ENCODE results near the gene RAB3GAP2. TPM values are rescaled to one million over a fixed set of nuclear protein-coding genes. Genes with fewer than 3 reads are reported as not detected.
A peak's percentile ranks its signal among the peaks of the same experiment; 100 is the strongest.
"Not testable (repeated sequence)": the region's sequence is repeated elsewhere in the genome, so short reads cannot be mapped to it uniquely, and the experiment has no call there.

Gene RAB3GAP2
- total RNA-seq, 1 donor from 2014 or later: 38.6 TPM

DNA sequence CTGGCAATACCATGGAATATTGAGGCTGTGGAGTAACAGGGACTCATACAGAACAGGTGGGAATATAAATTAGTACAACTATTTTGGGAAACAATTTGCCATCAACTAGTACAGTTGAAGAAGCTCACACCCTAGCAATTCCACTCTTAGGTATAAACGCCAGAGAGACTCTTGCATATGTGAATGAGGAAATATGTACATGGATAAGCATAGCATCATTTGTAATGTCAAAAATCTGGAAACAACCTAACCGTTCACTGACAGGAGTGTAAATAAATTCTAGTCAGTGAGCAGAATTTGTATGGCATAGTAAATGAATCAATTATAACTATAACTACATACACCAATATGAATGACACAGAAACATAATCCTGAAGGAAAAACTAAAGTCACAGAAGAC, 83.7 kb downstream of the RAB3GAP2 start:
- DNase-seq: no peak

DNA sequence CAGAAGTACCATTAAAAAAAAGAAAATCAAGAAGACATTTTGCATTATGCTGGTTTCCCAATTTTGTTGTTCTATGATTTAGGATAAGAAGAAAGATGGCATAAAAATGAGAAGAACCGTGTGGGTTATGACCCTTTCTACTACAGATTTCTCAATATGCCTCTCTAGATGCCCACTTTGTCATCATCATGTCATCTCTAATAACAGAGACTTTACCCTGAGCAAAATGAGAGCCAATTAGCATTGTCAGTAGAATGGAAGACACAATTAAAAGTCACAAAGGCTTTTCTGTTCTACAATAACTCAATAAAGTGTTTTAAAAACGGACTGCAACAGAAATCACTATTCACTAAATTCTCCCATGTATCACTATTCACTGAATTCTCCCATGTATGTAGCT, 85.5 kb downstream of the RAB3GAP2 start:
- DNase-seq: no peak

DNA sequence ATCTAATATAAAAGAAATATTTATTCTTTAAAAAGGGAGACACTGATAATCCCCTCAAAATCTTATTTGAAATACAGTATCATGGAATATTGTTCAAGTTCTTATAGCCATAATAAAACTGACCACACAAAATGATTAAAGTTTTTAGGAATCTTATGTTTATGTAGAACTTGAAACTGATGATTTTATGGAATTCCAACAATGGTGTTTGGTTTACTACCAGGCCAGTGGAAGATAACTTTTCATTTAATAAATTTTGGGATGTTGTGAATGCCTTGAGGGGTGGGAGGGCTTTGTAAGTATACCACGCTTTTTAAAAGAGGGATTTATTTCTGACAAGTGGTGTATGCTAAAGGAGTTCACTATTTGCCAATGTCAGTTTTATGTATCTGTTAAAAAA, 87.7 kb downstream of the RAB3GAP2 start:
- DNase-seq: no peak

DNA sequence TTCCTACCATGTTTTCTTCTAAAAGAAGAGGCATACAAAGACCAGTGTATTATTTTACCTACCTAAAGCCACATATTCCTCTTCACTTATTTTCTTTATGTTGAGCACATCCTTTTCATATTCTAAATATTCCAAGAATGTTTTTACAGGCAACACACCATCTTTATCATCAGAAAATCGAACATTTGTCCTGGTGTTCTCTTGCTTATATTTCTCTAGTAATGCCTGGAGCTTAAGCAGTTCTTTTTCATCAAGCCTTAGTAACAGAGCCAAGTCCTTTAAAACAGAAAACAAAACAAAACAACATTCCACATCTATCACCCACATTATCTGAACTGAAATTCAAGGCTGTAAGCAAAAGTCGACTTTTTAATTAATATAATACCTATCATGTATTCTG, 89.6 kb downstream of the RAB3GAP2 start:
- DNase-seq: no peak

DNA sequence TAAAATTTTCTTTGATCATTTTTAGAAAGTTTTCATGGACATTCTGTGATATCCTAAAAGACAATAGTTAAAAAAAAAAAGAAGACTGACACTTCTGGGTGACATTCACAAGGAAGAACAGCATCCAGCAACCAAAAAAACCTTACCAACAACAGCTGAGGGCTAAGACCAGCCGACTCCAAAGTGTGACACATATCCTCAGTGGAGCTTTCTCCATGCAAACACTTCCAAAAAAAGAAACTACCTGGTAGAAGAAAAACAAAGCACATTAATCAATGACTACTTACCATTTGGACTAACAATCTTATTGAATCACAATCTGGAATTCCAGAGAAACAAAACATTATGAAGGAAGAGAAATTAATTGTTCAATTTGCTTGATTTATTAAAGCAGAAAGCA, 90.1 kb downstream of the RAB3GAP2 start:
- peak; percentile 65 for DNase-seq

DNA sequence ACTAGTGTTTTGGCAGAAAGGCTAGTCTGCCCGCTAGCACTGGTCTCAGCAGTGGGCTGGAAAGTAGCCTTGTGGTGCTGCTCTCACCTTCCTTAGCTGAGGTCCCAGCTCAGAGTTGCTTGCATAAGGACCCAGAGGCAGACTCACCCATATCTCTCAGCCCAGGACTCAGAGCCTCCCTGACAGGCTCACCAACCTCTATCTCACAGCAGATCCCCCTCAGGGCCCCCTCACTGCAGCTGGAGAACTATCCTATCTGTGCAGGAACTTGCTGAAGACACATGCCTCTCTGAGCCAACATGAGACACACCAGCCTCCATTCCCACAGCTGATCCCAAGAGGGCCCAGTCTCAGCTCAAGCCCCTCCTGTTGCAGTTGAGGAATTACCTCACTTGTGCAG, 95.7 kb downstream of the RAB3GAP2 start:
- DNase-seq: no peak

DNA sequence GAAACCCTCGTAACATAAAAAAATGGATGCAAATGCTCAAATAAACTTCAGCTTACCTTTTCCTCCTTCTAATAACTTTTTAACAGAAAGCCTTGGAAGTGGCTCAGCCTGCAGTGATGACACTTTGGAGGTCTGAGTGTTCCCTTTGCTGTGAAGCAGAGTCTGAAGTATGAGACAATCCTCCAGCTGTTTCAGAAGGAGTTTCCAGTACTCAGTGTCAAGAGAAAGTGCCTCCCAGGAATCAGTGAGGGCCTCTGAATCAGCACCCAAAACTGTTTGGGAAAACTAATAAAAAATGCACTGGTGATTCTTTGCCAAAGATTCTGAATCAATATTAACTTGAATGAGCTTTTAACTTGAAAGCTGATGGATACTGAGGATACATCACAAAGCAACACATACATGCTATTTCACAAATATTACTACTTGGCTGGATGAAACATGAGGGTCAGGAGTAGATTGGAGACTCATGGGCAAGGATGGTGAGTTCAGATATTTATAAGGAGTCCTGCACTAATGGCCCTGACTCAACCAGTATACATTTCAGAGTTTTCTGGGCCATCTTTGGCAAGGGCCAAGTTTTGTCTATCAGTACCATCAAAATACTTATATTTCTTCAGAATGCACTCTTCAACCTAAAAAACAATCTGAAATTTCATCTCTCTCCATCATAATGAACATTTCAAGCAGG, 101.3 kb downstream of the RAB3GAP2 start:
- no peak for DNase-seq

DNA sequence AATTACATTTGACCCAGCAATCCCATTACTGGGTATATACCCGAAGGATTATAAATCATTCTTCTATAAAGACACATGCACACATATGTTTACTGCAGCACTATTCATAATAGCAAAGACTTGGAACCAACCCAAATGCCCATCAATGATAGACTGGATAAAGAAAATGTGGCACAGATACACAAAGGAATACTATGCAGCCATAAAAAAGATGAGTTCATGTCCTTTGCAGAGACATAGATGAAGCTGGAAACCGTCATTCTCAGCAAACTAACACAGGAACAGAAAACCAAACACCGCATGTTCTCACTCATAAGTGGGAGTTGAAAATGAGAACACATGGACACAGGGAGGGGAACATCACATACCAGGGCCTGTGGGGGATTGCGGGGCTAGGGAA, 102.4 kb downstream of the RAB3GAP2 start:
- not testable (repeated sequence) for DNase-seq

DNA sequence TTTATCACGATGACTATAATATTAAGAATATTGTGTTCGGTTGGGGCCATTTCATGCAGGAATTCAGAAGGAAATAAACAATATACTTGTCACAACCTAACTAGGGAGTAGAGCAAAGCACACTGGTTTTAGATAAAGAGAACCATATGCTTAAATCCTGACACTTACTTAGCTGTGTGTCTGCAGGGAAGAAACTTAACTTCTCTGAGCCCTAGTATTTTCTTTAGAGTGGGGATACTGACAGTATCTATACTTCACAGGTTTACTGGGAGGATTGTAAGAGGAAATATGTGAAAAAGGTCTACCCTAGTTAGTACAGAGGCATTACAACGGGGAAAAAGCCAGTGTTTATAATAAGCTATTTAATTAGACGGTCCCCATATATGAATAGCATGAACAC, 105.4 kb downstream of the RAB3GAP2 start:
- no peak for DNase-seq

DNA sequence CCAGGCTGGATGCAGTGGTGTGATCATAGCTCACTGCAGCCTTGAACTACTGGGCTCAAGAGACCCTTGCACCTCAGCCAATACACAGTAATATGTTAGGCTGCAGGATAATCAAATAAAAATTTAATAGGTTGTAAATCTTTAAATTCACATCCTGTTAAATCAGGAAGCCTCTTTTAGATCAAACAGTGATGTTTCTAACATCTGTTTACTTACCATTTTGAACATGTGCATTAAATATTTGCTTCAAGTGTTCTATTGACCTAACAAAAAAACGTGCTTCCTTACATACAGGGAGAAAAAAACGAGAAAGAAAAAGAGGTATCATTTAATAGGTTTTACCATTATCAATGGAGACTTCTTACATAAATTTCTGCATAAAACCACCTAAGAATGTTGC, 107.7 kb downstream of the RAB3GAP2 start:
- no peak for DNase-seq

DNA sequence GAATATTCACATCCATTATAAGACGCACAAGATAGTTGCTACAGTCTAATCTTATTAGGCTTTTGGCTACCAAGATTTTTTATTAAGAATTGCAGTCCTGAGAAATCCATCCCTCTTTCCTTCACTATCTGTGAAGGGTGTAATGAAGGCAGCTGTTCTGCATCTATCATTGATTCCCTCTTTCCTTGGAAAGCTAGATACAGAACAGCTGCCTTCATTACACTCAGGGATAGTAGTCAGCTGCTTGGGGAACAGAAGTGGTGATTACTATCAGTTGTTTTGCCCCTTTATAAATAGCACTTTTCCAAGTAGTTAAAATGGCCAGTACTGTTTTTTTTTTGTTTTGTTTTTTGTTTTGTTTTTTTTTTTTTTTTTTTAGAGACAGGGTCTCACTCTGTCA, 108.1 kb downstream of the RAB3GAP2 start:
- no peak for DNase-seq

DNA sequence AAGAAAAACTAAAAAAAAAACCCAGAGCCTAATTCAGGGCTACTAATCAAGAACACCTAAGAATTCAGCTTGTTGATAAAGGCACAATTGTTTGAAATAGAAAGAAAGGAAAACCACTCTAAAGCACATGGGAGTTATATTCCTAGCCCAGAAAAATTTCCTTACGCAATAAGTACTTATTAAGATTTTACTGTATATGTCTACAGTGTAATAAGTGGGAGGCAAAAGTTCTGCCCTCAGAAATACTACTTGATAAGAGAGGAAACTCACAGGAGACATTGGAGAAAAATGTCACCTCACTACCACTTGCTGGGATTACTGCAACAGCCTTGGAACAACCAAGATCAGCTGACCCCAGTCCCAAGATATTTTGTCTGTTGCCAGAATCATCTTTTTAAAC, 112.2 kb downstream of the RAB3GAP2 start:
- DNase-seq: no peak

DNA sequence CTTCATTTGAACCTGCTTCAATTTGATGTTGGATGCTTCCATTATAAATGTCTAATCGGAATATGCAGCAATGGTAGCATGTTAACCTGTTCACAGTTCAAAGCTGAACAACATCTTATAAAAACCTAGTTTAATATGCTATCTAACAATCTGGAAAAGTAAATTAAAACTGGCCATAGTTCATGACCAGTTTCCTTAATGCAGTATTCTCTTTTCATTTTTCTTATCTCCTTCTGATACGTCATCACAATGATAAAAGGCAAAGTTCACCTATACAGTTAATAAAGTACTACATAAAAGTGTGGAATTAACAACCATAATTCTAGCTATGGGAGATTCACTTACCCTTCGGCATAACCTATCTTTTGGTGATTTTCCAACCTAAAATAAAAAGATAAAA, 113.2 kb downstream of the RAB3GAP2 start:
- no peak for DNase-seq

DNA sequence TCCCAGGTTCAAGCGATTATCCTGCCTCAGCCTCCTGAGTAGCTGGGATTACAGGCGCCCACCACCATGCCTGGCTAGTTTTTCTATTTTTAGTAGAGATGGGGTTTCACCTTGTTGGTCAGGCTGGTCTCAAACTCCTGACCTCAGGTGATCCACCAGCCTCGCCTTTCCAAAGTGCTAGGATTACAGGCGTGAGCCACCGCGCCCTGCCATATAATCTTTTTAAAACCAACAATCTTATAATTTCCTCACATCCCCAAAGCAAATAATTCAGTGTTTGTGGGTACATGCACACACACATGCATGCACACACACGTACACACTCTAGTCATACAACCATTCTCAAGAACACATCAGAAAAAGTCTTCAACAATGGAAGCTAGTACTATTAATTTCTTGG, 113.7 kb downstream of the RAB3GAP2 start:
- not testable (repeated sequence) for DNase-seq

DNA sequence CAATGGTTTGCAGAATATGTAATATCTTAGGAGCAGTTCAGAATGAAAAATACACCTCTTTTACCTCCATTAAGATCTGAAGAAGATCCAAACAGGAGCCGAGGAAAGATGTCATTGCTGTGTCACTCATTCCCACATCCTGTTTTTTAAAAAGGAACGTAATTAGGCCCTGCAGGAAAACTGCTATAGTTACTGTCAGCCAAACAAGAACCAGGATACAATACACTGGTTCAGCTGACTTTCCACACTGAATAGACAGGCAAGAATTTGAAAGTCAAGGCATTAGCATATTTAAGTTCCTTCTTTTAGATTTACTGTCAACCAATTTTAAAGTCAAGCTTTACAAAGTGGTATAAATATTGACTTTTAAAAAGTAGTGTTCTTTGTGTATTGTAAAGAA, 114.5 kb downstream of the RAB3GAP2 start:
- peak; percentile 79 for DNase-seq

DNA sequence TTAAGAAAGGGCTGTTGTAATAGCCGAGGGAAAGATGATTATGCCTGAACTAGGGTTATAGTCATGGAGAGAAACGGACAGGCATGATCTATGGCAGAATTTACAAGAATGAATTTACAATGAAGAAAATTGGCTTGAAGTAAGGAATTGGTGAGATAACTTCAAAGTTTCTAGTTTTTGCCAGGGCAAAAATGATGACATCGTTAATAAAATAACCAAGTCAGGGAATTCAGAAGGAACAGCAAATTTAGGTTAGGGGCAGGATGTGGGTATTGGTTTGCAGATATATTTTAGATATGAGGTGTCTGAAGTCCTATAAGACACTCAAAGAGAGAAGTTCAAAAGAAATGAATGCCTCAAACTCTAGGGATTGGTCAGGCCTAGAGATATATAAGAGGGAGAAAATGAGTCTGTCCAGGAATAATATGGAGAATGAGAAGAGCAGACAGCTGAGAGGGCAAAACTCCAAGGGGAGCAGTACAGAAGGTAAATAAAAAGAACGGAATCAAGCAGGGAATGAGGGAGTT, 115.6 kb downstream of the RAB3GAP2 start:
- DNase-seq: no peak

DNA sequence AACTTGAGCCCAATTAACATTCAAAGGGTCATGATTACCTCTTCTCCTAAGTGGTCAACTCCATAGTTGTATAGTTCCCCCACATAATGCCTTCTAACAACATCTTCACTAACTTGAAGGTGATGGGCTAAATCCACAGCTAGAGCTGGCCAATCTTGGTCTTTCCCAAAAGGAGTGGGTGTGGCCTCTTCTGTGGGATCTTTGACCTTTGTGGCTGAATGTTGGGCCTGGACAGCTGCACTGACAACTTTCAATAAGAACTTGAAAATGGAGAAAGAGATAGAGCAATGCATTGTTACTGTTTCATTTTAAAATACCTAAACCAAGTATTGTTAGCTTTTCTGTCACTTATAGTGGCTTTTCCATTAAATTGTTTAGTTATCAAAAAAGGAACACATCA, 119.1 kb downstream of the RAB3GAP2 start:
- DNase-seq: no peak

DNA sequence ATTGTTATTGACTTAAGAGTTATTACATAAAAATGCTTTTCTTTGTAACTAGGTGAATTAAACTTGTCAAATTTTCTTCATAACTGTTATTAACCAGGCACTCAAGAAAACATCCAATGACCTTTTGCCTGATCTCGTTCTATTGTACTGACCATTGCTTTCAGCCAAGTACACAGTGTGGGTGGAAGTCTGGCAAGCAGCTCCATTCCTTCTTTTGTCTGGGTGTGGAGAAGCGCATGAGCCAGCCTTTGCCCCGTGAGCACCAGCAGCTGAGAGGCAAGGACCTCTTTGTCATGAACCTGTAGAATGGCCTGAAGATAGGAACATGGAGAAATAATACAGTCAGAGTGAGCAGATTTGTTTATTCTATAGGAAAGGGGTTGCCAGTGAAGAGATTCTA, 120.8 kb downstream of the RAB3GAP2 start:
- peak; percentile 75 for DNase-seq

DNA sequence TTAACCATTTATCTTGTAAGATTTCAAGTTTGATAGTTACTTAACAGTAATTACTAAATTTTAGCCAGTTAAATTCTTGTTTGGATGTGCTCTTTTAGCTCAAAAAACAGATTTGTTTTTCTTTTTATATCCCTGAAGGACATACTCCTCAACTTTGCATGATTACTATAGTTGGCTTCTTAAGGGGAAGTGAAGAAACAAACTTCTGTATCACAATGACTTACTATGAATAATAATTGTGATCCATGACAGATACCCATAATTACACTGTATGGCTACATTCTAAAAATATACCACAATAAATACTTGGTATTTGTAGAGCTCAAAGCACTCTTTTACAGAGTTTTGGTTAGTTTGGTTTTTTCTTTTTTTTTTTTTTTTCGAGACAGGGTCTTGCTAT, 122.5 kb downstream of the RAB3GAP2 start:
- DNase-seq: no peak

DNA sequence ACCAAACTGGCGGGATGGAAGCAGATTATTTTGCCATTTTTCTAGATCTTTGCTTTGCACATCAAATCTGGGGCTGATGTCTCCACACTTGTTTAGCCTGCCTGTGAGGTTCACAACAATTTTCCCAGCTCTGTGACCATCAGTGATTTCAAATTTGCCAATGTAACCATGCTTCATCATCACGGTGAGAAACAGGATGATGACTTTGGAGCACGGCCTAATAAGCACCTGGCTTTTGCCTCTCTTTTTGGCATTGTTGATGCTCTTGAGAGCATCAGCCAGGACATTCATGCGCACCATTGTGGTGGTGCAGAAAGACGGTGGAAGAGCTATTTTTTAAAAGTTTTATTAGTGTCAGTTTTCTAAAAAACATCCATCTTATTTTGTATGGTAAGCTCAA, 128.2 kb downstream of the RAB3GAP2 start:
- no peak for DNase-seq

DNA sequence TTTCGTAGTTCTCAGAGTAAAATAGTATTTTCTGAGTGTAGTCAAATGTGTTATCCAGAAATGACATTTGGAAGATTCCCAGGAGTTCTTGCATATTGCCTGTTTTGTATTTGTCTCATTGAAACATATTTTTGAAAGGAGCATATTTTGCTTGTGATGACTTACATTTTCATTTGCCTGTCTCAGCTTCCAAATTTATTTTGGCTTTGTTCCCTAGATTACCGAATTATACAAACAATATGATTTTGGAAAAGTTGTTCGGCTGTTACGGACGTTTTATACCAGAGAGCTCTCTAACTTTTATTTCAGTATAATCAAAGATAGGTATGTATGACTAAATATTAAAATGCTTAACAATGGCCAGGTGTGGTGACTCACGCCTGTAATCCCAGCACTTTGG, 132.3 kb downstream of the RAB3GAP2 start:
- no peak for DNase-seq

DNA sequence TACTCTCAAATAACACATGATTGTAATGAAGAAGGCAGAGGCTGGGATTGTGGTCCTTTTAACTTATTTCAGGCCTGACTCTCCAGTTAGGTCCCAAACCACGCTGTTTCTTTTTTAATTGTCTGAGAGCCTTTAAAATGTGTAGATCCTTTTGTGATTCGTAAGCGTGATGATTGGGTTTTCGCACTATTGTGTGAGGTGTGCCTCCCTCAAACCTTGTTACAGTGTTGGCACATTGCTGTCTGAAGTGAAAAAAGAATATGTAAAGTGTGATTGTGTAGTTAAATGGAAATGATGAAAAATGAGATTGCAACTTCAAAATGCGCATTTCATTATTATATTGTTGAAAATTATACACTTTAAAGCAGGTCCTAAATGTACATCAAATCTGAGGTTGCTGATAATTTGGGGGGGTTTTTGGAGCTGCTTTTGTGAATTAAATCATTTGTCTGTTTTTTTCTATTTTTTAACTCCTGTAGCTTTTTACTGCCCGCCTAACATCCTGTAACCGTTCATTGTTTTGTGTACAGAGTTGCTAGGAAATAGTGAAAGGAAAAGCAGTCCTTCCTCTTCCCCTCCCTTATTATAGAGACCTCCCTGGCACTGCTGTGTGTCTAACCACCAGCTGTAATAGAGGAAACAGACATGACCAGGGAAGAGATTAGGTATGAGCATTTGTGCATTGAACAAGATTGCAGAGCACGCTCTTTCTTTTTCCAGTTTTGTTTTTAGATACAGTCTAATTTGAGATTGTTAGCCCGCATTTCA, 135.1 kb downstream of the RAB3GAP2 start:
- peak; percentile 96 for DNase-seq

DNA sequence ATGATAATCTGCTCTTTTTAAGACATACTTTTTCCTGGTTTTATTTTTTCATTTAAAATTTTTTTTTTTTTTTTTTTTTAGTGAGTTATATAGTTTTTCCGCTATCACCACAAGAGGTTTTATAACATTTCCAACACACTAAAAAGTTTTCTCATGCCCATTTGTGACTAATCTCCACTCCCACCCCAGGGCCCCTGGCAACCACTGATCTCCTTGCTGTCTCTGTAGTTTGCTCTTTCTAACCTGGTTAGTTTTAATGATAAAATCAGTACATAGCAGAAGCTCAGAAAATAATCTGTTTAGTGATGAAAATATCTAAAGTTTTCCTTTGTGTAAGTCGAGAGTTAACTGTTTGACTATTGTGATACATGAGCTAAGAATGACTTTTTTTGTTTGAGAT, 136.5 kb downstream of the RAB3GAP2 start:
- no peak for DNase-seq

DNA sequence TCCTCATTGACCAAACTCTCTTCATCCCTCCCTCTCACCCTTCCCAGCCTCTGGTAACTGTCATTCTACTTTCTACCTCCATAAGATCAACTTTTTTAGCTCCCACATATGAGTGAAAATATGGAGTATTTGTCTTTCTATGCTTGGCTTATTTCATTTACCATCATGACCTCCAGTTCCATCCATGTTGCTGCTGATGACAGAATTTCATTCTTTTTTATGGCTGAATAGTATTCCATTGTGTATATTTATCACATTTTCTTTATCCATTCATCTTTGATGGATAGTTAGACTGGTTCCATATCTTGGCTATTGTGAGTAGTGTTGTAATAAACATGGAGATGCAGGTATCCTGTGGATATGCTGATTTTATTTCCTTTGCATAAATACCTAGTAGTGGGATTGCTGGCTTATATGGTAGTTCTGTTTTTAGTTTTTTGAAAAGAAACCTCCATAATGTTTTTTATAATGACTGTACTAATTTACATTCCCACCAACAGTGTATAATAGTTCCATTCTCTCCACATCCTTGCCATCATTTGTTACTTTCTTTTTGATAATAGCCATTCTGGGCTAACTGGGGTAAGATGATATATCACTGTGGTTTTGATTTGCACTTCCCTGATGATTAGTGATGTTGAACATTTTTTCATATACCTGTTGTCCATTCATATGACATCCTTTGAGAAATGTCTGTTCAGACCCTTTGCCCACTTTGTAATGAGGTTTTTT, 142.6 kb downstream of the RAB3GAP2 start:
- DNase-seq: no peak
